Inferior parietal cortex (tissue), 1 donor: Measurements from ENCODE around the gene KCNJ6.
"Not testable (repeated sequence)": the region's sequence is repeated elsewhere in the genome, so short reads cannot be mapped to it uniquely, and the experiment has no call there.

Source experiments
- DNase-seq: peaks from one replicate; pipeline ENCODE4 v3.0.0-alpha.2; 2016; ENCODE audit errors: extremely low spot score

Gene KCNJ6

GRCh38 chr21:37916310-37917051, at the start of gene KCNJ6:
TSS of gene KCNJ6 (minus strand) at chr21:37916457. CDS start at chr21:37840682, 75,775 bp downstream.
- DNase-seq, result no peak

GRCh38 chr21:37965088-37965805, 49.0 kb upstream of the KCNJ6 start:
- no peak for DNase-seq

GRCh38 chr21:37958537-37958936, 42.3 kb upstream of the KCNJ6 start:
- no peak for DNase-seq

GRCh38 chr21:37956772-37957171, 40.5 kb upstream of the KCNJ6 start:
- DNase-seq, result no peak

- DNase-seq, result no peak
These were observed 28.8 kb upstream of the KCNJ6 start for GRCh38 chr21:37945036-37945435.

GRCh38 chr21:37944496-37944895, 28.2 kb upstream of the KCNJ6 start:
- no peak for DNase-seq

GRCh38 chr21:37940691-37941090, 24.4 kb upstream of the KCNJ6 start:
- no peak for DNase-seq

GRCh38 chr21:37939838-37940237, 23.6 kb upstream of the KCNJ6 start:
- no peak for DNase-seq

- no peak for DNase-seq
These were observed 23.0 kb upstream of the KCNJ6 start for GRCh38 chr21:37939251-37939650.

GRCh38 chr21:37937668-37938067, 21.4 kb upstream of the KCNJ6 start:
- DNase-seq, result peak; percentile 7

- DNase-seq, result no peak
These were observed 19.9 kb upstream of the KCNJ6 start for GRCh38 chr21:37936010-37936785.

GRCh38 chr21:37932936-37933335, 16.7 kb upstream of the KCNJ6 start:
- DNase-seq, result no peak

GRCh38 chr21:37927711-37928110, 11.5 kb upstream of the KCNJ6 start:
- DNase-seq, result no peak

GRCh38 chr21:37921091-37921490, 4.8 kb upstream of the KCNJ6 start:
- no peak for DNase-seq

- DNase-seq, result not testable (repeated sequence)
These were observed 4.0 kb upstream of the KCNJ6 start for GRCh38 chr21:37920302-37920701.

- DNase-seq, result no peak
These were observed 1.4 kb upstream of the KCNJ6 start for GRCh38 chr21:37917612-37918011.

GRCh38 chr21:37915941-37916309, 332 bp downstream of the KCNJ6 start:
- DNase-seq, result no peak

- no peak for DNase-seq
These were observed 753 bp downstream of the KCNJ6 start for GRCh38 chr21:37915497-37915911.

GRCh38 chr21:37912616-37913015, 3.6 kb downstream of the KCNJ6 start:
- no peak for DNase-seq

GRCh38 chr21:37909936-37910335, 6.3 kb downstream of the KCNJ6 start:
- DNase-seq, result no peak

- DNase-seq, result no peak
These were observed 7.6 kb downstream of the KCNJ6 start for GRCh38 chr21:37908691-37909090.

GRCh38 chr21:37907076-37907475, 9.2 kb downstream of the KCNJ6 start:
- no peak for DNase-seq

- DNase-seq, result no peak
These were observed 11.0 kb downstream of the KCNJ6 start for GRCh38 chr21:37905291-37905690.
